HG03045 (cell line): Measurements from ENCODE around the gene CD274.
A peak's percentile ranks its signal among the peaks of the same experiment; 100 is the strongest.
"Not testable (repeated sequence)": the region's sequence is repeated elsewhere in the genome, so short reads cannot be mapped to it uniquely, and the experiment has no call there.

Experiments used
- ATAC-seq: cut with Tn5 transposase; IDR thresholded peaks from one replicate; pipeline ENCODE4 v1.9.1; 2021; ENCODE audit warnings: mild to moderate bottlenecking, moderate library complexity; ENCODE audit not compliant: unreplicated experiment

CD274 gene

GRCh38 chr9:5450359-5451091 is at the start of gene CD274:
TSS of gene CD274 (plus strand) at chr9:5450542. CDS start at chr9:5456114, 5,572 bp downstream.
- ATAC-seq: peak; percentile 70

- ATAC-seq: no peak
These were observed 48.1 kb upstream of the CD274 start for GRCh38 chr9:5402217-5402616.

- no peak for ATAC-seq
These were observed 41.7 kb upstream of the CD274 start for GRCh38 chr9:5408596-5408995.

- no peak for ATAC-seq
These were observed 33.4 kb upstream of the CD274 start for GRCh38 chr9:5416953-5417352.

GRCh38 chr9:5418481-5418880 is 31.9 kb upstream of the CD274 start:
- ATAC-seq: no peak

GRCh38 chr9:5419987-5420386 is 30.4 kb upstream of the CD274 start:
- no peak for ATAC-seq

- ATAC-seq: no peak
These were observed 29.2 kb upstream of the CD274 start for GRCh38 chr9:5421163-5421562.

- no peak for ATAC-seq
These were observed 28.1 kb upstream of the CD274 start for GRCh38 chr9:5422276-5422675.

- no peak for ATAC-seq
These were observed 25.2 kb upstream of the CD274 start for GRCh38 chr9:5425006-5425628.

GRCh38 chr9:5427005-5427404 is 23.3 kb upstream of the CD274 start:
- no peak for ATAC-seq

GRCh38 chr9:5428172-5428571 is 22.2 kb upstream of the CD274 start:
- no peak for ATAC-seq

- no peak for ATAC-seq
These were observed 21.4 kb upstream of the CD274 start for GRCh38 chr9:5428794-5429528.

- no peak for ATAC-seq
These were observed 20.3 kb upstream of the CD274 start for GRCh38 chr9:5429873-5430564.

GRCh38 chr9:5430912-5431311 is 19.4 kb upstream of the CD274 start:
- ATAC-seq: no peak

GRCh38 chr9:5432890-5433289 is 17.5 kb upstream of the CD274 start:
- not testable (repeated sequence) for ATAC-seq

GRCh38 chr9:5433328-5433727 is 17.0 kb upstream of the CD274 start:
- ATAC-seq: not testable (repeated sequence)

GRCh38 chr9:5433841-5434810 is 16.2 kb upstream of the CD274 start:
- not testable (repeated sequence) for ATAC-seq

- no peak for ATAC-seq
These were observed 14.4 kb upstream of the CD274 start for GRCh38 chr9:5435912-5436311.

- ATAC-seq: no peak
These were observed 13.9 kb upstream of the CD274 start for GRCh38 chr9:5436441-5436840.
